ENCODE data around the gene WDR47.
"Not testable (repeated sequence)": the region's sequence is repeated elsewhere in the genome, so short reads cannot be mapped to it uniquely, and the experiment has no call there.

The WDR47 gene

DNA sequence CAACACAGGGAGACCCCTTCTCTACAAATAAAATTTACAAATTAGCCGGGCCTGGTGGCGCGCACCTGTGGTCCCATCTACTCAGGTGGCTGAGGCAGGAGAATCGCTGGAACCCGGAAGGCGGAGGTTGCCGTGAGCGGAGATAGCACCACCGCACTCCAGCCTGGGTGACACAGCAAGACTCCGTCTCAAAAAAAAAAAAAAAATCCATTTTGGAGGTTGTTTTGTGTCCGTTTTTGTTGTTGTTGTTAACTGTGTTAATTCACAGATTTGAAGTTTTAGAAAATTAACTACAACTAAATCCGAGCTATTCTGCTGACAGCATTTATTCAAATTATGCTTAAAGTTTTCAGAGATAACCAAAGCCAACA, 79.2 kb downstream of the WDR47 start:
- peak; percentile 55 for DNase-seq (ENCODE audit: low spot score)

DNA sequence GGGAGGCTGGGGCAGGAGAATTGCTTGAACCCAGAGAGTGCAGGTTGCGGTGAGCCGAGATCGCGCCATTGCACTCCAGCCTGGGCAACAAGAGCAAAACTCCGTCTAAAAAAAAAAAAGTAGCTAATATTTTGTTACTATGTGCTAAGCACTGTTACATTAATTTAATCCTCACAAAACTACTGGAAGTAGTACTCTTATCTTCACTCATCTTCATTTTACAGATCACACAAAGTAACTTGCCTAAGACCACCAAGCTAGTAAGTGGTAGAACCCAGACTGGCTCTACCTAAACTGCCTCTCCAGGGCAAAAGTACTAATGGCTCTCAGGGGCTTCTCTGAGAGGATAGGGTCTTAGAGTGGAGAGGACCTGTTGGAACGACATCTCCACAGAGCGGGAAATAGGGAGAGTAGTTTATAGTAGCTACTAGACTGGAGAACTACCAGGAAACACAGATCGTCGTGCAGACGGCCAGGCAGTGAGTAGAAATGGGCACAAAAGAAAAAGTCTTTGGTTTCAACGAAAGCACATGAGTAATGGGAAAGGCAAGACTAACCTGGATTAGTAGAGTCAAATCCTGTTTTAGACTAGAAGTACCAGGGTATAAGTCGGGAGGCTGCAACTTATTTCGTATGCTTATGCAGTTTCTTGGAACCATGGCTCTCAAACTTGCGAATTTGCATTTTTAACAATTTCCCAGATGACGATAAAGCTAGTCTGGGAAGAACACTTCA, 80.0 kb downstream of the WDR47 start:
- no peak for DNase-seq (ENCODE audit: low spot score)

DNA sequence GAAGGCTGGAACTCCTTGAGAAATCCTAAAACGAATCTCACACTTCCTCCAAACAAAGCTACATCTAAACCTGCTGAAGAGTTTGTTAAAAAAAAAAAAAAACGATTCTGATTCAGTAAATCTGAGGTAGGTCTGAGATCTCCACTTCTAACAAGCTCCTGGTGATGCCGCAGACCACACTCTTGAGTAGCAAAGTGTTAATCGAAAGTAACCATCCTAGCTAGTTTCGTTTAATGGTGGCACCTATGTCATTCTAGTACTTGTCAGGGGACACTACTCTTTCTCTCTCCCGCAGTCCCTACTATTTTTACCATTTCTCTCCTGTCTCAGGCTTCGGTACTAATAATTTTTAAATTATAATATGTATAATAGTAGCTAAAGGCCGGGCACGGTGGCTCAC, 80.7 kb downstream of the WDR47 start:
- DNase-seq (ENCODE audit: low spot score) = no peak

DNA sequence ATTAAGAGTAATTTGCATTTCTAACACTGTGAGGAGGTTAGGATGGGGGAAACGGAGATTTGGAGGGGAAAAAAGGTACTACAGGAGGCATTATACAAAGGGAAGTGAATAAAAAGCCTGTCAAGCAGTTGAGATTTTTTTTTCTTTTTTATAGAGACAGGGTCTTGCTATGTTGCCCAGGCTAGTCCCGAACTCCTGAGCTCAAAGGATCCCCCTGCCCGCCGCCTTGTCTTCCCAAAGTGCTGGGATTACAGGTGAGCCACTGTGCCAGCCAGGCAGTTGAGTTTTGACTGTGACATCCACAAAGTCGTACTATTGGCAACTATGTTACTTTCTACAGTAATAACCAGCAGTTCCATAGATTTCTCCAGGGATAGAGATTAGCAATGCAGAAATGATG, 81.2 kb downstream of the WDR47 start:
- DNase-seq (ENCODE audit: low spot score) = no peak

DNA sequence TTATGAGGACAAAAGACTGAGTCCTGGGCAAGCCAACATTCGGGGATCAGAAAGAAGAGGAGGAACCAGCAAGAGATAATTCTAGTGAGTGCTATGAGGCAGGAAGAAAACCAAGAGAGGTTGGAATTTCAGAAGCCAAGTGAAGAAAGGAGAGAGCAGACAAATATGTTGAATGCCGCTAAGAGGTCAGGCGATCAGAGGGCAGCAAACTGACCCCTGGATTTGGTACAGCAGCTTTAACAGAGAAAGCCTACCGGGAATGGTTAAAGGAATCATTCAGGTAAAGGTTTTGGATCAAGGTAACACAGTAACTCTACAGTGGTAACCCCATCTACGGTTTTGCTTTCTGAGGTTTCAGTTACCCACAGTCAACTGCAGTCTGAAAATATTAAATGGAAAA, 84.0 kb downstream of the WDR47 start:
- DNase-seq (ENCODE audit: low spot score) = no peak

DNA sequence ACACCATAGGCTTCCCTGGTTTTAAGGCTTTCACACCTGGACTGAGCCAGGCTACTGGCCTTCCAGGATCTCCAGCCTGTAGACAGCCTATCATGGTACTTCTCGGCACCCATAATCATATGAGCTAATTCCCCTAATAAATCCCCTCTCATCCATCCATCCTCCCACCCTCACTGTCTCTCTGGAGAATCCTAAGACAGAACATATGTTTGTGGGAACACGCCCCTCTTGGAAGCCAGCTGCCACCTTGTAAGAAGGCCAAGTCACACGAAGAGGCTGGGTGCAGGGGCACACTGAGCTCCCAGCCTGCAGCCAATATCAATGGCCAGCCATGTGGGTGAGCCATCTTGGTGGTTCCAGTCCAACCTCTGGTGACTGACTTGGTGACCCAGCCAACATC, 86.0 kb downstream of the WDR47 start:
- no peak for DNase-seq (ENCODE audit: low spot score)

DNA sequence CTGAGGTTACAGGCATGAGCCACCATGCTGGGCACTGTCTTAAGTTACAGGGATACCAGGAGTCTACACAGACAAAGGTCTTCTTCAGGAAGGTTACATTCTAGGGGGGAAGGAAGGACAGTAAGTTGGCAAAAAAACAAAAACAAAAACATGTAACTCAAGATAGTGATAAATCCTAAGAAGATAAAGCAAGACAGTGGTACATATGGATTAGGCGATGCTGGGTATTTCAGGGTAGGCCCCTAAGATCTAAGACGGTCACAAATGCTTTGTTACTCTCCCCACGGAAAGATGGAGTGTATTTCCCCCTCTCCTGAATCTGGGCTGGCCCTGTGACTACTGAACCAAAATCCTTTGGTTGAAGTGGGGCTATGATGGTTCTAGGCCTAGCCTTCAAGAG, 86.8 kb downstream of the WDR47 start:
- DNase-seq (ENCODE audit: low spot score) = no peak

DNA sequence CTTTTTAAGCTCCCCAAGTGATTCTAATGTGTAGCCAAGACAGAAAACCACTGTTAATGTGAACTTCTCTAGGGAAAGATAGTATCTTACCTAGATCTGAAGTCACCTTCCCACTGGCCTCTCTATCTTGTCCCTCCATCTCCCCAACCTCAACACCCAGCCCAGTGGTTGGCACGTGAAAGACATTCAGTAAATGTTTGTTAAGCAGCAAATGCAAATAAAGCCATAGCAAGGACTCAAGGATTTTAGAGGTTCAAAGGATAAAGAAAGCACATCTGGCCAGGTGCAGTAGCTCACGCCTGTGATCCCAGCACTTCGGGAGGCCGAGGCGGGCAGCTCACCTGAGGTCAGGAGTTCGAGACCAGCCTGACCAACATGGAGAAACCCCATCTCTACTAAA, 88.5 kb downstream of the WDR47 start:
- DNase-seq (ENCODE audit: low spot score) = no peak

DNA sequence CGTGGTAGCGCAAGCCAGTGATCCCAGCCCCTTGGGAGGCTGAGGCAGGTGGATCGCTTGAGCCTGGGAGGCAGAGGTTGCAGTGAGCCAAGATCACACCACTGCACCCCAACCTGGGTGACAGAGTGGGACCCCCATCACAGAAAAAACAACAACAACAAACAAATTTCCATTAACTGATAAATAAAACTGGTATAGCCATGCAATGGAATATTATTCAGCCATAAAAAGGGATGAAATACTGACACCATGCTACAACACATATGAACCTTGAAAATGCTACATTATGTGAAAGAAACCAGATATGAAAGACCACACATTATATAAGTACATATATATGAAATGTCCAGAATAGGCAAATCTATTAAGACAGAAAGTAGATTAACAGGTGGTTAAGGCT, 90.7 kb downstream of the WDR47 start:
- DNase-seq (ENCODE audit: low spot score) = no peak

DNA sequence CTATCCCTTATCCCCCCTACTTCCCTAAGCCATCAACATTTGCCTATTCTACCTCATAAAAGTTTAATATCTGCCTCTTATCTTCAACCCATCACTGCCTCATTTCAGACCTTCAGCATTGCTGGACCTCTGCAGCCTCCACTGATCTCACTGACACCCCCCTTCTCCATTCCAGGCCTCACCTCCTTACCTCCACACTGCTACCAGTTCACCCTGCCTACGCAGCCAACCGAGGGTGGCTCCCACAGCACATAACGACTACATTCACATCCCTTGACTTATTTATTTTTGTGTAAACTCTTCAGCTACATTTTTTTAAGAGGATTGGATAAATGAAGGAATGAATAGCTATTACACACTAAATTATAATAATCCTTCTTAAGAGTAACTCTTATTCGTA, 92.9 kb downstream of the WDR47 start:
- DNase-seq (ENCODE audit: low spot score) = no peak

DNA sequence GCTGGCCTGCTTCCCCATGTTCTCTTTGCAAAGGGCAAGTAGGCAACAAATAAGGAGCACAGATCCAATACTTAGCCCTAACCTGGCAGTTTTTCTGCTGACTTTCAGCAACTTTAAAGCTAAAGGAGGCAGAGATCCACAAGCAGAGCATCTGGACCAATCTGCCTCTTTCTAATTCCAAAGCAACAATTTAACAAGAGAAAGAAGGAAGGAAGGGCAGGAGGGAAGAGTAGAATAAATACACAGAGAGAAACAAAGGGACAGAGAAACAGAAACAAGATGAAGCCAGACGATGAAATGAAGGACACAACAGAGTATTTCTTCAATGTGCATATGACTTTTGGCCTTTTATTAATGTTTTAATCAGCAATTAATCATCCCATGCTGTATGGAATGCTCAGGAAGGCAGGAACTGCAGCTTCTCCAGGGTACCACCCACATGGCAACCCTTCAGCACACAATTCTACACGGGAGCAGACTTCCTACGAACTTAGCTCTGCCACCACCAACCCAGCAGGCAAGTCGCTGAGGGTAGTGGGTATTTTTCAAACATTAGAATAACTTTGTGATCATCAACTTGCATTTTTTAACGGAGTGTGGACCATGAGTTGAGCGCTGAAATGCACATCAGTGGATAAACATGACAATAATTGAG, 93.9 kb downstream of the WDR47 start:
- peak; percentile 6 for DNase-seq (ENCODE audit: low spot score)

DNA sequence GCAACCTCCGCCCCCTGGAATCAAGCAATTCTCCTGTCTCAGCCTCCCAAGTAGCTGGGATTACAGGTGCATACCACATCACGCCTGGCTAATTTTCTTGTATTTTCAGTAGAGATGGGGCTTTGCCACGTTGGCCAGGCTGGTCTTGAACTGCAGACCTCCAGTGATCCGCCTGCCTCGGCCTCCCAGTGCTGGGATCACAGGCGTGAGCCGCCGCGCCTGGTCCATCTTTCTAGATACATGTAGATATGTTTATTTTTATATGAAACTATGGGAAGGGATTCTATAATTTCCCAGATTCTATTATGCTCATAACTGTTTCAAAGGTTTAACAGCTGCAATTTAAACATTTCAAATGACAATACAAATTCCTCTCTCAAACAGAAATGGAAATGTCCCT, 105.7 kb downstream of the WDR47 start:
- DNase-seq (ENCODE audit: low spot score) = no peak

DNA sequence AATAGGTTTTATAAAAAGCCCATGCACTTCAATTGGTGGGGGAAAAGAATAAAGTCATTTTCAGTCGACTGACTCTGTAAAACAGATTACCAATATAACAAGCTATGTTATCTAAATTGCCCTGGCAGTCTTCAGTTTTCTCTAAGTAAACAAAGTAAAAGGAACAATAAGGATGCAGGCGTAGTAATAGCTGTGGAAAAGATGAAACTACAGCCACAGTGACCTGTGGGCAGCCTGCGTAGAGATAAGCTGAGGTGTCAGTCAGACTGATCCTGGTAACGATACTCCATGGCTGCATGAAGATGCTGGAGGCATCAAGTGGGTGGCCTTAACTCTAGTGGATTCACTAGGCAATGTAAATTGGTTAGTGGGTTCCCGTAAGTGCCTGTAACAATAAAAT, 108.0 kb downstream of the WDR47 start:
- no peak for DNase-seq (ENCODE audit: low spot score)

DNA sequence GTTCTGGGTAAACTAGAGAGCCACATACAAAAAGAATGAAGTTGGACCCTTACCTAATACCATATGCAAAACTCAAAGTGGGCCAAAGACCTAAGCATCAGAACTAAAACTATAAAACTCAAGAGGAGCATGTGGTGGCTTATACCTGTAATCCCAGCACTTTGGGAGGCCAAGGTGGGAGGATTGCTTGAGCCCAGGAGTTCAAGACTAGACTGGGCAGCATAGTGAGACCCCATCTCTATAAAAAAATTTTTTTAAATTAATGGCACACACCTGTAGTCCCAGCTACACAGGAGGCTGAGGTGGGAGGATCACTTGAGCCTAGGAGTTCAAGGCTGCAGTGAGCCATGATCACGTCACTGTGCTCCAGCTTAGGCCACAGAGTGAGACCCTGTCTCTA, 114.3 kb downstream of the WDR47 start:
- DNase-seq (ENCODE audit: low spot score) = not testable (repeated sequence)

DNA sequence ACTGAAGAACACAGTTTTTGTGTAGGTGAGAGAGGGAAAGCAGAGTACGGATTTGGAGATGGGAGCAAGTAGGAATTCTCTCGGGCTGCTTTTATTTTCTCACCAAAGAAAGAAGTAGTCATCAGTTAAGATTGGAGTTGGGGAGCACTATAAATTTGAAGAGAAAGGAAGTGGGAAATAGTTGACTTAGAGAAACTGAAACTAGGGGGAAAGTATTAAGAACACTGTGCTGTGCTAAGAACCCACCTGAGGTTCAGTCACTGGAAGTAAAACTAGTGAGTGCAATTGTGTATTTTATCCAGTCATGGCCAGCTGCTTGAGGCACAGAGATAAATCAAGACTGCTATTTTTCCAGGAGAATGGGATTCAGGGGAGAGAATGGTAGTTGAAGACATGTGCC, 116.0 kb downstream of the WDR47 start:
- DNase-seq (ENCODE audit: low spot score) = no peak
